Activated CD4-positive, alpha-beta T cell treated with anti-CD3 and anti-CD28 coated beads, Interleukin-2, amount 50 U/mL, for 24 hours (primary cell): ENCODE data around the gene CHST8.
"Not testable (repeated sequence)": the region's sequence is repeated elsewhere in the genome, so short reads cannot be mapped to it uniquely, and the experiment has no call there.

ENCODE experiments used
- DNase-seq, 2 donors: peaks; one replicate each; pipeline ENCODE4 v3.0.0-alpha.2; 2020; ENCODE audit warnings: low read depth in 1 of 2, low spot score in 1 of 2

Gene CHST8

DNA sequence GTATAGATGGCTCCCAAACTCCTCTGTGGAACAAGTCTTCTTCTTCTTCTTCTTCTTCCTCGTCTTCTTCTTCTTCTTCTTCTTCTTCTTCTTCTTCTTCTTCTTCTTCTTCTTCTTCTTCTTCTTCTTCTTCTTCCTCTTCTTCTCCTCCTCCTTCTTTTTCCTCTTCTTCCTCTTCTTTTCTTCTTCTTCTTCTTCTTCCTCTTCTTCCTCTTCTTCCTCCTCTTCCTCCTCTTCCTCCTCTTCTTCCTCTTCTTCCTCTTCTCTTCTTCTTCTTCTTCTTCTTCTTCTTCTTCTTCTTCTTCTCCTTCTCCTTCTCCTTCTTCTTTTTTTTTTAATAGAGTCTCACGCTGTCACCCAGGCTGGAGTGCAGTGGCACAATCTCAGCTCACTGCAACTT is 3.4 kb upstream of the CHST8 start:
- DNase-seq = not testable (repeated sequence)

DNA sequence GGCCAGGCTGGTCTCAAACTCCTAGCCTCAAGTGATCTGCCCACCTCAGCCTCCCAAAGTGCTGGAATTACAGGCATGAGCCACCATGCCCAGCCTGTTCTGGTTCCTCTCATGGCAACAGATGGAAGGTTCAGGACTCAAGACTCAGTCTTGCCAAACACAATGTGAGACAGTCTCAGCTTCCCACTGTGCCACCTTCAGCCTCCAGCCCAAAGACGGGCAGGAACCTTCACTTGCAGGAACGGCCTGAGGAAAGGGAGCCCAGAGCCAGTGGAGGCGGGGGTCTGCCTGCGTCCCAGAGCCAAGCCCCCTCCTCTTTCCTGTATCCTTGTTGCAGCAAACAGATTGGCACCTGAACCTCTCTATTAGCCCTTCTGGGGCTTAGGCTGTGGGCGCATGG is 2.9 kb upstream of the CHST8 start:
- DNase-seq = no peak

DNA sequence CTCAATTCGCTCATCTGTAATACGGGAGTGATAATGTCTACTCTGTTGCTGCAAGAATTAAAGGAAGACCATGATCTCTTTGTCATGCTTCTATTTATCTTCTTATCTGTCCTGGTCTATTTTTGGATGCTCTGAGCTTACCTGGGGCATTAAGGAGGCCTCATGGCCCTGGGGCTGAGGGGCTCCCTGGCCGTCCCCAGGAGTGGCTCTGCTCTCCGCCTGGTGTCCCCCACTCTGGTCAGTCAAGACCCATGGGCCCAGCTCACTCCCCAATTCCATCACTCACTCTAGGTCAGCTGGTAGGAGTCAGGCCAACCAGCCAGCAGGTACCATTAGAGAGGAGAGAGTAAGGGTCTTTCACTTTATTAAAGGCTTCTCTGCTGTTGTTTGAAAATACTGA is 1.1 kb upstream of the CHST8 start:
- DNase-seq = no peak

DNA sequence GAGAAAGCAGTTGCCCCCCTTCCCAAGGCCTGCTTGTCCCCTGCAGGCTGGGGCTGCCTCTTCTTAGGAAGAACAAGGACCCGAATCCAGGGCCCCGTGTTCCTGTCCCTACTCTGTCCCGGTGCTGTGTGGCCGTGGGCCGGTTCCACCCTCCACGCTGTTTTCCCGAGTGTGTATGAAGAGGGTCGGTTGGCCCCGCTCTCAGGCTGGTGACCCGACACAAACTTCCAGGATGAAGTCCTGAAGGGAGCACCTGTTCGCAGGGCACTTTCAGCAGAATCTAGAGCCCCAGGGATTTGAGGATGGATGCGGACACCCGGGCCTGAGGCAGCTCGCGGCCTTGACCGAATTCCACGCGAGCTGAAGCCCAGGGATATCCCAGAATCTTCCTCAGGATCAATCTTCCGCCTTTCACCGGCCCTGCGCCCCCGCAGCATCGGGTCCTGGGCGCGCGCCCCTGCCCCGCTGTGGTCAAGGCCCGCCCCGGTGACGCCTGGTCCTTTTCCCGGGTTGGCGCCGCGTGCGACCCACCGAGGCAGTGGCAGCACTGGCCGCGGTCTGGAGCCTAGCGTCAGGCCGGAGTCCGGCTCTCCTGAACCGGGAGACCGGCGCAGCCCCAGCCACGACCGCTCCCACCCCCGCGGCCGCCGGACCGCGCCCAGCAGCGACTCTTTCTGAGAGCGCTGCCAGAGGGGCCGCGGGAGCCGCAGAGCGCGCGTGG is 528 bp upstream of the CHST8 start:
- no peak for DNase-seq

DNA sequence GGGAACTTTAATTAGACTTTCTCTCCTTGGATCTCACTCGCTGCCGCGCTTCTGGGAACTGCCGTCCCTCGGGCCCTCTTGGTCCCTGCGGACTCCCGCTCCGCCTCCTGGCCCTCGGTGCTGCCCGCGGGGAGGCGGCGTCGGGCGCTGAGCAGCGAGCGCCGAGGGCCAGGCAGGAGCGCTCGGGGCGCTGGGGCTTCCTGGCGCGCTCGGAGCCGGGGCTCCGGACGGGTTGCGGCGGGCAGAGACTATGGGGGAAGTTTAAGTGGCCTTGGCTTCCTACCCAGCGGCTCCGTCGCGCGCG is 704 bp downstream of the CHST8 start:
- no peak for DNase-seq

DNA sequence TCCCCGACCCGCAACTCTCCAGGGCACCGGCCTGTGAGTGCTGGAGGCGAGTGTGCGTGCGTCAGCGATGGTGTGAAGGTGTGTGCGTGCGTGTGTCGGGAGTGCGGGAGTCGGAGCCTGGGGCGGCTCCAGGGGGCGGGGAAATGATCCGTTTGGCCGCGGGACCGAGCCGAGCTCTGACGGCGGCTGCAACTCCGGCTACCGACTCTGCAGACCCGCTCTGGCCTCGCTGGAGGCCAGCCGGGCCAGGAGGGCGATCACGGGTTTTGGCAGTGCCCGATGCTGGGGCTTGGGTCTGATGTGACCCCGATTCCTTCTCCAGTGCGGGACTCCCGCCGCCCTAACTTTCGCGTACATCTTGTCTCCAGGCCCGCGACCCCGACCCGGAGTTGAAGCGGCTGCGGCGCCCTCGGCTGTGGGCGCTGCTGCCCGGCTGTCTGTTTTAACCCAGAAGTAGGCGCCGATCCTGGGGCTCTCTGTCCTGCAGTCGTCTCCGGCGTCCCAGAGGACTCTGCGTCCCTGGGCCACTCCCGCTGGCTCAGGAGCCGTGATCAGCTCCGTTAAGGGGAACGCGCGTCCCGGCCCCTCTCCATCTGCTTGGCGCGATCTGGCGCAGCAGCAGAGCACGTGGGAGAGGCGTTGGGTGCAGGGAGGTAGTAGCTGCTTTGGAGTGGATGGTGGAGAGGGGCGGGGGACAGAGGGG is 1.2 kb downstream of the CHST8 start:
- DNase-seq = no peak

DNA sequence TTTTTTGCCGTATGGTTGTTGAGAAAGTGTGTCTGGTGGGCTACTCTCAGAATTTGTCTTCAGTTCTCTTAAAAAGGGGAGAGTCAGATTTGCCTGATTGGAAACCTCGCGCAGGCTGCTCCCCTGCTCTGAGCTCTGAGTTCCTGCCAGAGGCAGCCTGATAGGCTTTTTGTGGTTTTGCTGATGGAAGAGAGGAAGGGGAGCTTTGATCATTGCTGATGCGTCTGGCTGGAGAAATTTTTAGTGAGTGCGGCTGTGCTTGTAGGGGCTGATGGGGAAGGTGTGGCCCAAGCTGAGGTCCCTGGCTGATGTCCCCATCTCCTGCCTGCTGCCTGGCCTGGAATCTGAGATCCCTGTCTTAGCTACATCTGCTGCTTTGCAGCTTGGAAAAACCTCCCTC is 2.8 kb downstream of the CHST8 start:
- DNase-seq = no peak

DNA sequence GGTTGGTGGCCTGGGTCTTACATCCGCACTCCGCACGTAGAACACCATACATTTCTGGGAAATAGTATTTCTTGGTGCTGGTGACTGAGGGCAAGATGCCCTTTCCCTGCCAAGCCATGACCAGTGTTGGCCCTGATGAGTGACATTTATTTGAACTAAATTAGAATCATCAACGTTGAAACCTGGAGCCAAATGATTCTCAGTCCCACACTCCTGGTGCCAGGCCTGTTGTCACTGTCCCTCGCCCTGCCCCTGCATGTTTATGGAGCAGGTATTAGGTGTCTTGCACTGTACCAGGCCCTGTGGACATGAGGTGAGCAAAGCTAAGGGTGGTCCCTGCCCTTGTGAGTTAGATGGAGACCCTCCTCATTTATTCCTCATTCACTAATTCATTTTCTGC is 5.8 kb downstream of the CHST8 start:
- DNase-seq = no peak

DNA sequence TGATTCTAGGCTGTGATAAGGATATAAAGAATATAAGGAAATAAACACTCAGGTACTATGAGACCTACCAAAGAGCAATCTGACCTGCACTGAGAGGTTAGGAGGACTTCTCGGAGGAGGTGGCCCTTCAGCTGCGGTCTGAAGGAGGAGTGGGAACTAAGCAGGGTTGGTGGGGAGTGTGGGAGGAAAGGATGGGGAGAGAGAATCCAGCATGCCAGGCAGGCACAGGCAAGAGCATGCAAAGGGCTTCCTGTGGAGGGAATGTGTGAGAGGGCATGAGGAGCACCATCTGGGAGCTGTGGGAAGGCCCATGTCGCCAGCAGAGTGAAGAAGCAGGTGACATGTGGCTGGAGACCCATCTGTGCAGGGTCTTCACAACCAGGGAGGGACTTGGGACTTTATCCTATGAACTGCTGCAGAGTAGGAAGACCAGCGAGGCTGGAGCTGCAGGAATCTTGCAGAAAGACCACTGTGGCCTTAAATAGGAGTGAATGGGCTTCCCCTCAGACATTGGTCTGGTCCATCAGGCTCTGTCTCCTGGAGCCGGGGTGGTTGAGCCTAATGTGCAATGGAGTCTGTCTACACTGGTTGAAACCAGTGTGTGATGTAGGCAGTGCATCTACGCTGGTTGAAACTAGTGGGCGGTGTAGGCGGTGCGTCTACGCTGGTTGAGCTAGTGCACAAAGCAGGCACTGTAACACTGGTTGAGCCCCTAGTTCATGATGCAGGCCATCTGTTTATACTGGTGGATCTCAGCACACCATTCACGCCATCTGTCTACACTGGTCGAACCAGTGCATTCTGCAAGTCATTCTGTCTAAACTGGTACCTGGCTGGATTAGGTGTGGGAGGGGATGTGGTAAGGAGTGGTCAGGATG is 6.4 kb downstream of the CHST8 start:
- DNase-seq = no peak

DNA sequence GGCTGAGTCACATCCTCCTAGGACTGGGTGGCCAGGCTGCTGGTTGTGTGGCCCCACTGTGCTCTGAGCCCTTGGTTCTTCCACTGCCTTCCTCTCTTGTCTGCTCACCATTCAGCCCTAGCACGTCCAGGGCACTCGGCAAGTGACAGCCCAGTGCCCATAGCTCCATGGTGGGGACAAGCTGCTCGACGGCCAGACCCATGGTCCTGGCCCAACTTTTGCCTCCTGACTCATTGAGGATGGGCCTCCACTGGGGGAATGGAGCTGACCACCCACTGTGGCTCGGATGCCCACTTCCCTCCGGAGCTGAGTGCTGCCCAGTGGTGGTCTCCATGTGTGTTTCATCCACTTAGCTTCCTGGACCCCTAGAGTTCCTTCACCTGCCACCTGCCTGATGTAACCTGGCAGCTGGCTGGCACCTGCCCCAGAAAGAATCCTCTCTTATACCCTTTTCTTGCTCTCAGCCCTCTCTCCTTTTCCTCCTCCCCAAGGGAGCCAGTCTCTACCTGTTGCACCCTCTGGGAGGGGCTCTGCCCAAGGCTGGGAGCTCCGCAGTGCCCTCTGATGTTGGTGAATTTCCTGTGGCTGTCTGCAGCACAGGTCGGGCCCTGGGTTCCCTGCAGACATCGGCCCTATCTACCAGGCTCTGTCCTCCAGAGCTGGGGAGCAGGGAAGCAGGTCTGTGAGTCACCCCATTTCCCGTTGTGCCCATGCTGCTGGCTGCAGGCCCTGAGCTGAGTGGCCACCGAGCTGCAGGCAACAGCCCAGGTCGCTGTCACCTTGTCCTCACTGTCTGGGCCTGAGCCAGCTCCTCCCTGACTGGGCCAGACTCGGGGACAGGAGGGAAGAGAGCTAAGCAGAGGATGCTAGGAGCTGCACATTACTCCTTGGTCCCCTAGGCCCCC is 7.4 kb downstream of the CHST8 start:
- DNase-seq = no peak

DNA sequence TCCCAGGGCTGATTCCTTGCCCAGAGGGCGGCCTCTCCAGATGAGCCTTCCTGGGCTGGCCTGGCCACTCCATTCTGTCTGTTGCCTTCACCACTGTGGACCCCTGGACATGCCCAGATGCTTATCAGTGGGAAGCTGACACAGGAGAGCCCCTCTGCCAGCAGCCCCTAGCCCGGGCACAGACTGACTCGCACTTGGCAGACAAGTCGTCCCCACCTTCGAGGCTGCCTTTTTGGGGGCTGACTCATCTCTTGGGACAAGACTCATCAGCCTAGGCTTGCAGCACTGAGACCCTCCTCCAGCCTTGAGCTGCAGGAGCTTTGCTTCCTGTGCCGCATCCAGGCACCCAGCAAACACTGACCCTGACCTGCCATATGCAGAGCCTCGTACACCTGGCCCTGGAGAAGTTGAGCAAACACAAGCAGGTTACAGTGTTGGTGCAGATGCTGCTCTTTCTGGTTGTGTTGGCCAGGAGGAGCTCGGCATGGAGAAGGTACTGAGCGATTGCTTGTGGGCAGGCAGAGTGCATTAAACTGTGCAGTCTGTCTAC is 8.1 kb downstream of the CHST8 start:
- DNase-seq = no peak

DNA sequence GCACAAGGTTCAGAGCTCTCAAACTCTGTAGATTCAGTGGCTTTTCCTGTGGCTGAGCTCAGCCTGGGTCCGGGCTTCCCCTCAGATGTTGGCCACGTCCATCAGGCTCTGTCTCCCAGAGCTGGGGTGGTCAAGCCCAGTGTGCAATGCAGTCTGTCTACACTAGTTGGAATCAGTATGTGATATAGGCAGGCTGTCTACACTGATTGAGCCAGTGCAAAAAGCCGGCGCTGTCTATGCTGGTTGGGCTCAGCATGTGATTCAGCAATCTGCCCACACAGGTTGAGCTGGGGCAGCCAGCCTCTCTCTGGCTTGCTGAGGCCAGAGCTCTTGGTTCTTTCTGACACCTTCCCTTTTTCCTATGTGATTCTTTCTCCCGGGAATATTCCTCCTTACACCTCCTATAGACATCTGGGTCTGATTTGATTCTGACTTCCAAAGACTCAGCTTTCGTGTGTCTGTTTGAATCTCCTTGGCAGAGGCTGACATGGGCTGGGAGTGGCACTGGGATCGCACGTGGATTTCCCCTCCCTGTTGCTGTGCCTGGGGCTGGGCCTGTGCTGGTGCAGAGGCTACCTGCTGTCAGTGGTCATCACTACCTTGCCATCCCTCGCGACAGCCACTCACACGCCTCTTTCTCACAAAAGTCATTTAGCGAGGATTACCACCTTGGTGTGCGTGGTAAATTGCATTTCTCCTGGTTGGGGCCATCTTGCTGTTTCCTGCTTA is 9.3 kb downstream of the CHST8 start:
- no peak for DNase-seq

DNA sequence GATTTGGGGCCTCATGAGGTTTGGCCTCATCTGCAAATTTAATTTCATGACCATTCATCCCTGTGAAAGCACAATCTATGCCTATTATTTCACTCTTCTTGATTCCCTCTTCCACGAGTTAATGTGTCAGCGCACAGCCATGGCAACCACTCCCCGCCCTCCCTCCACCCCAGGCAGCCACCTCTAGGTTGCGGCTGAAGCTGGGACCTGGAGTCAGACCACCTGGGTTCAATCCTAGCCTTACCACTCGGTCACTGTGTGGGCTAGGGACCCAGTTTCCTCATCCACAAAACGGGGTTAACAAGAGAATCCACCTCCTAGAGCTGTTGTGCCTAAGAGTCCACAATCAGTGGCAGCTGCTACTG is 9.8 kb downstream of the CHST8 start:
- DNase-seq = no peak

DNA sequence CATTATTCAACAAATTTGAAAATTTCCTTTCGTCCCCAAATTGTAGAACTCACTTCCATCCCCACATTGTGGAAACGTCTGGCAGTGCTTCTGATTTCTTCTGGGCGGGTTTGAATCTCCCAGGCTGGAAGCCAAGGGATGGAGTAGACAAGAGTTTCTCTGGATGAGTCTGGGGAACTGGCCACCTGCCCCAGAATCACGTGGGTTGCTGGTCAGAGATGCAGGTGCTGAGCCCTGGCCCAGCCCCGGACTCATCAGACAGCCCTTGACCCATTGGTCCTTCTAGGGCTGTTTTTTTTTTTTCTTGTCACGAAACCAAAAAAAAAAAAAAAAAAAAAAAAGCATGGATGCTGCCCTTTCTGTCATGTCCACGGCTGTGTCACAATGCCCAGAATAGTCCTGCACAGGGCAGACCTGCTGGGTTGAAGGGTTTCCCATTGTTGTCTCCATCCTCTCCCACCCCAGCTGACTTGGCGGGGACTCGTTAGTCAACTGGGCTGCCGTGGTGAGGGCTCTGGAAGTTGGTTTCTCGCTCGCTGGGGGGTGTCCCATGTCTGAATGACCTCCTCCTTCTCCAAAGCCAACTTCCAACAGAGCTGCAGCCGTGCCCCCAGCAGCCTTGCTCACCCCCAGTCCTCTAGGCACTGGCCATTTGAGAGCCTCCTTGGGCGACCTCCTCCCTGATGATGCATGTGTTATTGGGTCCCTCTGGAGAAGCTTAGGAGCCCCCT is 12.8 kb downstream of the CHST8 start:
- DNase-seq = no peak

DNA sequence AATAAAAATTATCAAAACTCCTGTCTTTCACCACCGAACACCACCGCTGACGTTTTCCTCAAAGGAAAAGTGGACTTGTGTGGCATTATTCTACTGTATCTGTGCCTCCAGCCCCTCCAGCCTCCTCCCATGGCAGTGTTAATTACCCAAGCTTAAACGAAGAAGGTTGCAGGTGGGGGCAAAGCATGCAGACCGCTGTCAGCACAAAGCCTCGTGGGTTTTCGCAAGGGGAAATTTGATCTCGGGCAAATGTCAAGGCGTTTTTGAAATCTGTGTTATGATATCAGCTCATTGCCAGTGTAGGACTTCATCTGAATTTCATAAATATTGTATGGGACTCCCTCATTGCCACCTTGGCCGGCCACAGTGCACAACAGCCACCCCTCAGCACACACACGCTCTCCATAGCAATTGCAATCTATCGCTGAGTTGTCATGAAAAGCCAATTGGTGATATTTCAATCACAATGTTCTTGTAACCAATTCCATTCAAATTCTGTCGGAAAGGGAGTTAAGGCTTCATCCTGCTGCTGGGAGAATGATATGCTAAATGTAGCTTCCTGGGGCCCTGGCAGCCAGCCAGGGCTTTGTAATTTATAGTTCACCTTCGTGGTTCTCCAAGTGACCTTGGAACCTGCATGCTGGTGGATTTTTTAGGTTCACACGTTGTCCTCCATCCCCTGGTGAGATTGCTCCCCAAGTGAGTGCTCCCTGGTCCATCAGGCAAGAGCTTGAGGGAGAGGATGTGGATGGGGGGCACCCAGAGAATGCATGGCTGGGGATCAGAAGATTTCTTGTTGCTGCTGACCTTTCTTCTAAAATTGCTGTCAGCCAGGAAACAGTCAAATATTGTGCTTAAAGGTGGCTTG is 16.6 kb downstream of the CHST8 start:
- no peak for DNase-seq

DNA sequence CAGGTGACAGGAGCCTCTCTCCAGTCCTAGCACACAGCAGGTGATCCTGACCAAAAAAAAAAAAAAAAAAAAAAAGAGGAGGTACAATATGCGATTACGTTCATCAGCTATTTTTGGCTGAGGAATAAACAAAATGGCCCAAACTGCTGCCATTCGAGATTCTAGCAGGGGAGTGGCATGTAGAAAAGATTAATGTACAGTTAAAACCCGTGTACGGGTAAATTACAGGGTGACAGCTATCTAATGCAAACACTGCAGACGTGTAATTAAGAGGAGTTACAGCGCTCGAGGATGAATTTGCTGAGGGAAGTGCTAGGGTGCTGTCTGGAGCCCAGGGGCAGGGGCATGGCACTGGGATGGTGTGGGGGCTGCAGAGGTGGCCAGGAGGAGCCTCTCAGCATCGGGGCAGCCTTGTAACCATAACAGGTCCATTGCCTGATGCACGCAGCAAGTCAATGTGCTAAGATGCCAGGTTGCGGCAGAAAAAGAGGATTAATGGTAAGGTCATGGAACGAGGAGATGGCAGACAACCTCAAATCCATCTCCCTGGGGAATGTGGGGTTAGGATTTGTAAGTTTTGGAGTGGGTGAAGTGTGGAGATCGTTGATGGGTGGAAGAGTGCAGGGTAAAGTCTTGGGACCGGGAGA is 17.4 kb downstream of the CHST8 start:
- no peak for DNase-seq

DNA sequence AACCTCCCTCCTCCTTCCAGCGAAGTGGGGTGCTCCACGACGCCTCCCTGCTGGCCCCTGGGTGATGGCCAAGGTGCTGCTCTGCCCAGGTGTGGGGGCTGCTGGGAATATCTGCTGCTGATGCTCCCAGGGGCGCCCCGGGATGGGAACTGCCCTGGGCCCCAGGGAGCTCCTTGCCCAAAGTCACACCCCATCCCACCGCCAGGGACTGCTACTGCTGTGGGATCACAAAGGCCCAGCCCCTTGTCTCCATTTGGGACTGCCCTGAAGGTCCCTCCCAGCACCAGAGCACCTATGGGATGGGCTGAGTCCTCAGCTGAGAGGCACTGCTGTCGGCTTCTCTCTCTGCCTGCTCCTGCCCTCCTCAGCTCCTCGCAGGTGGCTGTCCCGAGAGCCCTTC is 19.0 kb downstream of the CHST8 start:
- no peak for DNase-seq

DNA sequence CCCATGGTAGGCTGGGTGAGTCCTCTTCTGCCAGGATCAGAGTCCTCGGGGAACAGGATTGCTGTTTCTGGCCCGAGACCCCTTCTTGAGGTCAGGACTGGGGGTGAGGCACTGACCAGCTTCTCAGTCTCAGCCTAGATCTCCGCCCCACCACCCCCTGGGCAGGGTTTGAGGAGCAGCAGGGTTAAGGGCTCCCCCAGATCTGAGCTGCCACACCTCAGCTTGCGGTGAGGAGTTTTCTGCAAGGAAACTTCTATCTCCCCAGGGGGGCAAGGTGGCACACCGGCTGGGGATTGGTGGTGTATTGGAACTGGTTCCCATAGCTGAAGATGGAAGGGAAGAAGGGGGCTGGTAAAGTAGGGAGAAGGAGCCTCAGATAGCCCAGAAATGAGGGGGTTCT is 19.5 kb downstream of the CHST8 start:
- no peak for DNase-seq
